Measurements from ENCODE around the gene ZNF846.

The ZNF846 gene

GRCh38 chr19:9705836-9706235, 62.7 kb downstream of the ZNF846 start:
- H3K4me3 ChIP-seq (ENCODE audit: low read length), result no peak overlapping the region
- TF ChIP-seq CTCF (conservative IDR thresholded peaks at IDR 0.05; ENCODE audit: low read length), result no peak
- DNase-seq (ENCODE audit: low read depth), result no peak

- no peak overlapping the region for H3K4me3 ChIP-seq (ENCODE audit: low read length)
- TF ChIP-seq CTCF (conservative IDR thresholded peaks at IDR 0.05; ENCODE audit: low read length), result no peak
- DNase-seq (ENCODE audit: low read depth), result no peak
Measured at GRCh38 chr19:9702186-9702585, 66.4 kb downstream of the ZNF846 start.
